GM21723 (cell line): ENCODE data around the gene MAST4.

Source experiments
- ATAC-seq: cut with Tn5 transposase; IDR thresholded peaks from one replicate; pipeline ENCODE4 v1.9.1; 2021; ENCODE audit warnings: mild to moderate bottlenecking, moderate library complexity; ENCODE audit not compliant: unreplicated experiment

MAST4 gene

DNA sequence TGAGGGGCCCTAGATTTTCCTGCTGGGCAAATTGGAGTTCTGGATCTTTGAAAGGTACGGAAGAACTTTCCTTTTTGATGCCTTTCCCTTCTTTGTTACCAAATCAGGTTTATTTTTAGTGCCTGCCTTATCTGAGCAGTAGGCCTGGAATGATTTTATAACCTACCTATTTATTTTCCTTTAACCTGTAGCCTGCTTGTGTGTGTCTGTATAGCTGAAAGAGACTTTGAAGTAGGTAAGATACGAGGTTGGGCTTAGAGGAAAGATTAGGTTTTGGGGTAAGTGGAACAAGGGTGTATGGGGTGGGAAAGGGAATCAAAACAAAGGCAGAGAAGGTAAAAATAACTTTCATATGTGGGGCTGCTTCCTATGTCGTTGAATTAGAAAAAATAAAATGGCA is 389.2 kb downstream of the MAST4 start:
- no peak for ATAC-seq

DNA sequence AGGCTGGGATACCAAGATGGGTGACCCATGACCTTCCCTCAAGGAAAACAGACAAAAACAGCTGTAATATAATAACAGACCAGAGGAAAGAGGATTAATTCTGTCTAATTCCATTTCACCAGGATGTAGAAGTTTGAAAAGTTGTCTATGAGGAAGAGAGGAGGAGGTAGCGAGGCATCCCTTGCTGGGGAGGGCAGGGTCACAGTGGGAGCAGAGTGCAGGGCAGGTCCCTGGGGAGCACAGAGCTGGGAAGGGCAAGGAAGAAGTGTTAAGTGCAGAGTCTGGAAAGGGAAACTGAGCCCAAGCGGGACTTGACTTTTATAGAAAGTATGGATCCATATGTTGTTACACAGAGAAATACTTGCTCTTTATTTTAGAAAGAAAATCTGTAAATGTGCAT is 389.8 kb downstream of the MAST4 start:
- no peak for ATAC-seq

DNA sequence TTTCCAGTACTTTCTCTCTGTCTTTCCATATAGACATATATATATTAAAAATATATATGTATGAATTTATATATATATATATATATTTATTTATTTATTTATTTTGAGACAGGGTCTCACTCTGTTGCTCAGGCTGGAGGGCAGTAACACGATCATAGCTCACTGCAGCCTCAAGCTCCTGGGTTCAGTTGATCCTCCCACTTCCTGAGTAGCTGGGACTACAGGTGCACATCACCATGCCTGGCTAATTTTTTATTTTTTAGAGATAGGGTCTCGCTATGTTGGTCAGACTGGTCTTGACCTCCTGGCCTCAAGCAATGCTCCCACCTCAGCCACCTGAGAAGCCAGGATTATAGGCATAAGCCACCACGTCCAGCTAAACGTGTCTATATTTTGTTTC is 390.3 kb downstream of the MAST4 start:
- ATAC-seq = no peak

- ATAC-seq = no peak
Observed at GRCh38 chr5:66987126-66987525, 390.9 kb downstream of the MAST4 start.

- ATAC-seq = no peak
Observed at GRCh38 chr5:66987540-66987939, 391.3 kb downstream of the MAST4 start.

- no peak for ATAC-seq
Observed at GRCh38 chr5:66987949-66988838, 392.0 kb downstream of the MAST4 start.

GRCh38 chr5:66989286-66989685 is 393.1 kb downstream of the MAST4 start:
- ATAC-seq = no peak

DNA sequence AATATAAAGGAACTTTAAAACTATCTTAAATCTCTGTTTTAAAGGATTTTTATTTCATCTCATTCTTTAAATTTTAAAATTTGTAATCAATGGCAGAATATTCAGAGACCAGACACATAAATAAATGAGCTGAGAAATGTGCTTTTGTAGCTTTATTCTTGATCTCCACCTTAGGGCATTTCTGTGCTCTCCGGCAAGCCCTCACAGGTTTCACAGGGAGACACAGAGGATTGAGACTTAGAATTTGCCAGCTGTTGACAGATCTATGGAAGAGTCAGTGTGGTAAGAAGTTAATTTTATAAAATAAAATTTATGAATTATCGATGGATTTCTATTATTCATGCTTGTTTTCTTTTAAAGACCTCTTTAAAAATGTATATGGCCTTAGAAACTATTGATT is 393.6 kb downstream of the MAST4 start:
- no peak for ATAC-seq

- no peak for ATAC-seq
Observed at GRCh38 chr5:66991746-66992145, 395.6 kb downstream of the MAST4 start.

DNA sequence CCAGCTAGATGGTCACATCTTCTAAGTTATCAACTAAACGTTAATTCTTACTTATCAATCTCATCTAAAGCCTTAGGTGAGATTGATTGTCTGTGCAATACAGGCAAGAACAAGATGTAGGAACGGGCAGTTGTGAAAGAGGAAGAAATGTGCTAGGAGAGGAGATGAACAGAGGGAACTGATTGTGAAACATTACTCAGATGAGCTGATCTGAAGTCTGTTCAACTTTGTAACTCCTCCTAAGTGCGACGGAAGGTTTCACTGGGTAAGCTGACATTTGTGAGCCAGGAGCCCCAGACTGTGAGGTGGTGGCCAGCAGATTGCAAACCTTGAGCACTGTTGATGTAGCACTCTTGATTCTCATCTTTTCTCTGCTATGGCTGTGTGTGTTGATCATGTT is 396.4 kb downstream of the MAST4 start:
- no peak for ATAC-seq

GRCh38 chr5:66993448-66993847 is 397.3 kb downstream of the MAST4 start:
- ATAC-seq = no peak

DNA sequence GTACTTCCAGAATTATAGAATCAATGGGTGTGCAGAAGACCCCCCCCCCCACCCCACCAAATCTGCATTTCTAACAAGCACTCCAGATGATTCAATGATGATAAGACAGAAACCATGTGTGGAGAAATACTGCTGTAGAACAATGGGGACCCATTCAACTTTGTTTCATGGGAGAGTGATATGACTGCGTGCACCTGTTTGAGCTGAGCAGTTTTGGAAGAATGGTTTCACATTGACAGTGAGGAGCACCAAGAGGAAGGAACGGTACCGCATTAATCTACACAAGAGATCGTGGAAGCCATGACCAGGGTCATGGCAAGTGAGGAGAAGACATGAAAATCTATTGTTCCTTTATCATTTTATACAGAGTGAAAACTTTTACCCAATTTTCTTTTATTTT is 397.7 kb downstream of the MAST4 start:
- ATAC-seq = no peak

DNA sequence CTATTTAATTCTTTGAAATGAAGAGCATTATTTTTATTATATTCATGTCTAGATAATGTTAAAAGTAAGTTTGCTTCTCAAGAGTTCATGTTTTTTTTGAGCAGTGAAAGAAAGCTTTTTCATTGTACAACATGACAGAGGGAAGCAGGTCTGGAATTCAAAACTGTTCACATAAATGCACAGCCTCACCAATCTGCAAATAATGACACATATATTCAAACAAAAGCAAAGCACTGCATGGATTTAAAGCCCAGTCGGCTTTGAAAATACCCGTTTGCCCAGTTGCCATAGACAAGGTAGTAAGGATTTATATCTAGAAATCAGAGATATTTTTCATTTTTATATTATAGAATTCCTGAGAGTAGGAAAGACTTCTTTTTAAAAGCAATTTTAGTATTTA is 398.6 kb downstream of the MAST4 start:
- no peak for ATAC-seq

DNA sequence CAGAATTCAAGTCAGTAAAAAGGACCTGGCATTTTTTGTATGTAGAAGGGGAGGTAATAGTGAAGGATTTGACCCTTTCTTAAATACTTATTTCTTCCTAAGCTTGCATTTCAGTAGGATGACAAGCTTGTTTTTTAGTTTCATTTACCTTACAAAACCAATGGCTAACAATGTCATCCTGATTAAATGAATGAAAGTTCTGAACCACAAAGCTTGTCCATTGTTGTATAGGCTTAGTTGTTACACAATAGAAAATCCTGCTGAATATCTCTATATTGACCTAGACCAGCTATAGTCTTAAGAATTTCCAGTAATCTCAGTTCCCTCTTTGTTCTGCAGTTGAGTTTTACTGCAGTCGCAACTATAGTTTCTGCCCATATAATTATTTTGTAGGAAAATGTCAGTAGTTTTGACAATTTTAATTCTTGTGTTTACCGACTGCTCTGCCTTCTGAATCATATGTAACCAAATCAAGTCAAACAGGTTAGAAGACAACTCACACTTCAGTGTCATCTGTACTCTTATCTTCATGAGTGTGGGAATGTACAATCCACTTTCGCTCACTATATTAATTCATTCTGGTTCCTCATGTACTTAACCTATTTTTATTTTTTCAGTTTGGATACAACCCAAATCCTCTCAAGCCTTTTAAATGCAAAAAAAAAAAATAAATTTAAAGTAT is 404.7 kb downstream of the MAST4 start:
- no peak for ATAC-seq

DNA sequence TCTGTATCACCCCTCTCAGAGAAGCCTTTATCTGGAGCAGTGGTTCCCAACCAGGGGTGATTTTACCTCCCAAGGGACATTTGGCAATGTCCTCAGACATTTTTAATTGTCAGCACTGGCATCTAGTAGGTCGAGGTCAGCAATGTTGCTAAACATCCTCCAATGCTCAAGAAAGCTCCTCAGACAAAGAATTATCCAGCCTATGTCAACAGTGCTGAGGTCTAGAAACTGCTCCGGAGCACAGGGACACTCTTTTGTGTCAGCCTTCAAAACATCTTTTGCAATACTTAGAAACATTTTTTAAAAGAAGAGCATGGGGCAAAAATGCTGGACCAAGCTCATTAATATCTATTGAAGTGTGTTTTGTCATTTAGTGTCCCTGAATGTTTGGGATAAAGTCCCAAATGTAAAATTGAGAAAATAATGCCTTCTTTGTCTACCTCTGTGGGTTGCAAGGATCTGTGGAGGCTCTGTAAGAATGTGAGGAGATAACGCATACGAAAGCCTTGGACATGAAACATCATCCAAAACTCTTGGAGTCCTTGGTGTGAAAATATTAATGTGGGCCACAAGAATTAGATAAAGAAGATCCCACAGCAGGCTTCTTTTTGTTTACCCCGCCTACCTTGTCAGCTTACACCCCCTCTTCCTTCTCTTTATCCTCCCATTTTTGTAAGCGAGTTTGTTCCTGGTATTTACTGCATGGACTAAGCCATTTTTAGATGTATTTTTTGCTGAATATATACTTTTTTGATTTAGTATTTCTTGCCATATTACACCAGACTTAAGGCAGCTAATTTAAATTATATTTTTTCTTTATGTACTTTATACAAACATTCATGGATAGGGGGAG is 406.9 kb downstream of the MAST4 start:
- ATAC-seq = no peak

GRCh38 chr5:67003685-67003934 is 407.4 kb downstream of the MAST4 start:
- no peak for ATAC-seq

- ATAC-seq = peak; percentile 78
Observed at GRCh38 chr5:67003935-67004729, 407.9 kb downstream of the MAST4 start.

GRCh38 chr5:67004730-67005350 is 408.6 kb downstream of the MAST4 start:
- no peak for ATAC-seq

DNA sequence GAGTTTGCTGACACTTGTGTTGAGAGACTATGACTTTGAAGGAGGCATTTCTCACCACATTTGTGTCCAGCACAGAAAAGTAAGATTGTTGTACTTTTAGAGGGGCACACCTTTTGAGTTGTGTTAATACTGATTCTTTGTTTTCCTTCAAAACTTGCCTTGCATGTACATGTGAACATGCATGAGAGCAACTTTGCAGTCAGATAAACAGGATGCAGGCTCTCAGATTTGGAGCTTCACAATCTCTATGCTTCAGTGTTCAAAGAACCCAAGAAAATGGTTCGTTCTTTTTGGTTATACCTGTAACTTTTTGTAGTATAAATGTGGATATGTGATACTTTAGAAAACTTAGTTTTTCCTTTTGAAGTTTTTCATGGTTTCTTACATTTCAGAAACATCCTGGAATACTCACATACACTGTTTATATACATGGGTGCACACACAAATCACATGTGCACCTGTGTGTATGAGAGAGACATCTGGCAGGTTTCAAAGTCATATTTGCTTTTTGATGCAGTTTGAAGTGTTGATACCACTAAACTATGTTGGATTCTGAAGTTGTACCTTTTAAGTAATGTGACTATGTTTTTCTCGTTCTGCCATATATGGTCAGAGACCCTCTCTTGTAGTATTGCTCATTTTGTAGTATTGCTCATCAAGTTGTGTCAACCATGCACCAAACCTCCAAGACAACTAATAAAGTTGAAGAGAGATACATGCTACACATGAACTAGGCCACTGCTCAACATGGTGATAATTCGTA is 409.7 kb downstream of the MAST4 start:
- no peak for ATAC-seq

DNA sequence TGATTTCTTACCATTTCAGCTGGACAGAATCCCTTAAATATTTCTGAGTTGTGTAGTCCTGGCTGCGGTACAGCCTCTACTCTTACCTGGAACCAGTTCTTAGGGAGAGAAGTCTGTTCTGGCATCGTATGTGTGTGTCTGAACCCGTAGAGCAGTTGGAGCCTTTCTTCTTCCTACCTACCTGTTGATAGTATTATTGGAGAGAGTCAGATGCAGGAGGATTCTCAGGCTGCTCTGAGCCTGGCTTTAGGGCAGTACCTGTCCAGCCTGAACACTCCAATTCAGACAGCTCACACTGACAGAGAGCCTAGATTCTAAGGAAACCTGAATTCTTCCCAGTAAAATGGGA is 410.3 kb downstream of the MAST4 start:
- no peak for ATAC-seq
